HG02970 (cell line): ENCODE measurements around the gene COL8A1.

Source experiments
- ATAC-seq: cut with Tn5 transposase; IDR thresholded peaks from one replicate; pipeline ENCODE4 v1.9.1; 2021; ENCODE audit warnings: mild to moderate bottlenecking, moderate library complexity, moderate number of reproducible peaks; ENCODE audit not compliant: unreplicated experiment, low FRiP score

Gene COL8A1

DNA sequence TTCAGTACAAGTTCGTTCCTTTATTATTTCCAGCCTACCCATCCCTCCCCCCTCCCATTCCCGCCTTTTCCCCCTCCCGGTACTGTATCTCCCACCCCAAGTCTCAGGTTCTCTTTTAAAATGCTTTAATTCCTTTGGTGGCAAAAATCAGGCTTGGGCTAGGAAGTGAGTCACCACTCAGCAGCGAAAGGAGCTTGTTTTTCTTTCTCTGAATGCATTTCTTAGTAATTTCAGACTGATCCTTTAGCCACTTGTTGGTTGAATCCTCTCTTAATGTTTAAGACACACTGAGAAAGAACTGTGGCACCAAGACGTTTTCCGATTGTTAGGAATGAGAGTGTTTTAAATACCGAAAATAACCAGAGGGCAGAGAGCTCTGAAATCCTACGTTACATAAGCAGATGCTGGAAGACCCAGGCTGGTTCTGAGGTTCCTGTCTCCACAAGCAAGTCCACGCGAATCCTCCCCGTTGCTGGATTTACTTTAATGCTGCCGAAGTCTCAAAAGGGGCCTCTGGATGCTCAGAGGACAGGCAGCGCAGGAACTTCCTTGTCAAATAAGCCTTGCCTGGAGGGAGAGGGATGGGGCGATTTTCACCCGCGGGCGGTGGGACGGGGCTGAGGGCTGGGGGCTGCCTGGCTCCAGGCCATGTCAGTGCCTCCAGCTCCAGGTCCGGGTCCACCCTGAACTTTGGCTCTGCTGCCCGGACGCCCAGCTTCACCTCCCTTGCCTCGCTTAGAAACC, 854 bp upstream of the COL8A1 start:
- no peak for ATAC-seq

DNA sequence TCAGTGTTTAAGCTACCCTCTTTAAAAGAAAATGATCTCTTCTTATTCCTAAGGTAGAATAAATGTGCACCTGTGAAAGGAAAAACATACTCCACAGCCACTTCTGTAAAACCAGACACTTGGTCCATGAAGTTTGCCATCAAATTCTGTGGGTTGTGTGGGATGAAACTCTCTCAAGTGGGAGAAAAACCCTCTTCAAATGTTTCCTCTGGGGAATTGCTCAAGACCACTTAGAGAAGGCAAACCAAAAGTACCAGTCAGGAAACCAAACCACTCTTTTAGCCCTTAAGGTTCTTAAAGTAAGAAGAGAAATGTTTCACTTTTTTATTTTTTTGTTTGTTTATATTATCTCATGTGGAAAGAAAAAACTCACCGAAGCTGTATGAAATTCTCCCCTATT, 1.2 kb downstream of the COL8A1 start:
- no peak for ATAC-seq

DNA sequence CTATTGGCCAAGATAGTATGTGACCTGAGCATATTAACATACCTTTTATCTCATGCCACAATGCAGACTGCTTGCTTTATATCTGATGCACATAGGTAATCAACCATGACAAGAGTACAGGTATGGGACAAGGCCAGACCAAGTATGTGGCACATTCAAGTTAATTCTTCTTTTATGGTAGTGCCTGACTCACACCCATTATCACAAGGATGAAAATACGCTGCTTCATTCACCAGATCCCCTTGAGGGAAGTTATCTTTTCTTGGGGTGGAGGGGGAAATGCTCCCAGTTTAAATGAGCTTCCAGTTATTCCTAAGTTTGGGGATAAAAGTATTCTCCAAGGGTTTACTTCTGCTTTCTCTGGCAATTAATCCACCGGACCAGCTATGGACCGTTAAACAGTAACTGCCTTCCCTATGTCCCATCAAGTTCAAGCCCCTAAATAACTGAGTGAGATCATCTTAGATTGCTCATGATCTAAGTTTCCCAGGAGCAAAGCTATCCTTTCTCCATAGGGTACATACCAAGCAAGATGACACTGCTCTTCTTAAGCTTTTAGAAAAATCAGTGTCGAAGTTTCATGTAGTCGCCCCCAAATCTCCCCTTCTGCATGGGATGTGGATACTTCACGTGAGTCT, 1.9 kb downstream of the COL8A1 start:
- ATAC-seq, result no peak

DNA sequence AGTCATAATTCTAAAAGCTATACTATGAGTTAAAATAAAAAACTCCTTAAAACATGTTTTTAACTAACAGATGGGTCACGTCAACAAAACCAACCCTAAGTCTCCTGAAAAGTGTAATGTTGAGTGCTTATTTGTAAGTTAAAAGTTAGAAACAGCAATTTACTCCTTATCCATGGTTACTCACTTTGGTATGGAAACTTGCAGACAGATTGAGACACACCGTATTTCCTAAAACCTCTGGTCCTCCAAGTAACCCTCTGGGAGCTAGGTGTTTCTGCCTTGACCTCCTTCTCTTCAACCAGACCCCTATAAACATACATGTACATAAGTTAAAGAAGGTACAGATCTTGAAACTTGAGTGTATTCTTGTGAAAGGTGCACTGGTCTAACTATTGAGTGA, 3.1 kb downstream of the COL8A1 start:
- ATAC-seq, result no peak

DNA sequence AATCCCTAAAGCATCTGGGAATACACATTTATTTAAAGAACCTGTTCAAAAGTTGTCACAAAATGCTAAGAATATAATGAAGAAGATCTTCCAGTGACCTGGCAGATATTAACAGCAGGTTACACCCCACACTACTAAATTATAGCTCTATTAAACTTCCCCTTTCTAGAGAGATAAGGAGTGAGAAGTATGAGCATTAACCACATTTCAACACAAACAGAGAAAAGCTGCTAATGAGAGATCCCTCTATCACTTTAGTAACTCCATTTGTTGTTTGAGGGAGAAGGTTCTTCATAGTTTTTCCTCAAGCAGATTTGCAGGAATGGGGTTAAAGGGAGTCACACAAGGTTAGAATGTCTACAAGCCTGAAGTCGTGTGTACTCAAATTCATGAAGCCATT, 3.6 kb downstream of the COL8A1 start:
- ATAC-seq, result no peak

DNA sequence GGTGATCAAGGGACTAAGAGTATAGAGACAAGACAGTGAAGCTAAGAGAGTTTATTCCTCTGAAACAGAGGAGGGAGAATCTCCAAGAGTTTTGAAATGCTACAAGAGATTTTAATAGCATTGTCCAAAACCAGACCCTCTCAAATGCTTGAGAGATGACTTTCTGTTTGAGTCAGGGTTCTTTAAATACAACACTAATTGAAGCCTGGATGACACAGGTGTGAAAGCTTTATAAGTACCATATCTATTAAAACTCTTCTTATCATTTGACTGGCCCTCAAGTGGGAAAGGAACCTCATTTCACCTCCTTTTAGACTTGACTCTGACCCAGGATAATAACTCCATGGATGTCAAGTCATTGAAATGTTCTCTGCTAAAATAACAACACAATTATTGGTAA, 5.6 kb downstream of the COL8A1 start:
- no peak for ATAC-seq

DNA sequence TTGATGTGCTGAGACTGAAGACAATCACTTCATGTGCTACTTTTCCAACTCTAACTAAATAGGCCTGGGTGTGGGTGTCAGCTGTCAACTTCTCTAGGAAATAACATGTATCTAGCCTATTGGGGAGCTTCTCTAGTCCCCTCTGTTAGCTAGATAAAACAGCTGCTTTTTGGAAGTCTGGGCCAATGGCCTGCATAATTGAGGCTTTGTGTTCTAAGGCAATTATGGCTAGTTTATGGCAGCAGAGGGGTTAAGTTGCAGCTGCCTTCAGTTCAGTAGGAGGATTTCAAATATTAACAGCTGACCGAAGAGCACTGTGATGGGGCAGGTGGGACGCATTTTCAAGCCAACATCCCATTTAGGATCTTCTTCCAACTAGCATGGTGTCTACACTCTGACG, 6.4 kb downstream of the COL8A1 start:
- ATAC-seq, result no peak

DNA sequence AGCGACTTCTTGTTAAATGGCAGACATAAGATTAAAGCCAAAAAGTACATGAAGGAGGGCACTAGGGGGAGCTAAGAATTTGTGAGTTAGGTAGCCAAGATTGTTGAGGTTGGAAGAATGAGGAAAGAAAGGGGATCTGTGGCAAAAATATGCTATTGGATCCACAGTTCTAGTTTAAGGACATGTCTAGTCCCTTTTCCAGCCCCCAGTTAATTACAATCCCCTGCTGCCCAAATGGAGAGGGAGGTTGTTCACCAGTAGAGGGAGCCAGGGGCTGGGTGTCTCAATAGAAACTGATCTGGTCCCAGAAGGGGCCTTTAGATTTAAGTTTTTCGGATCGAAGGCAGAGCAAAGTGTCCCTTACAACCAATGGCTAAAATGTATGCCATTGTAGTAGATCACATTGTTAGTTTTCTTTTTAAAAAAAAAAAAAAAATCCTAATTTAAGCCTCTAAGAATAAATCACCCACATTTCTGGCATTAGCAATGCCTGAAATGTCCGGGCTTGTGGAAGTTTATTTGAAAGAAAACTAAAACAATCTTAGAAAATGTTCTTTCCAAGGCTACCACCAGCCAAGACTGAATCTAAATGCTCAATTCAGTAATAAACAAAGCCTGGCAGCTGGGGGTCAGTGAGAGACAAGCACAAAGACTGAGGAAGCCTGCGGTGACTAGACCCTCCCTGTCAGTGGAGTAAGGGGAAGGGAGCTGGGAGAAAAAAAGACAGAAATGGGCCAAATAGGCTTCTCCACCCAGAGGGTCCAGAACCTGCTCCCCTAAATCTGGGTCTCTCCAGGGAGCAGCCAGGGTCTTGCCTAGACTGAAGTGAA, 7.1 kb downstream of the COL8A1 start:
- no peak for ATAC-seq

DNA sequence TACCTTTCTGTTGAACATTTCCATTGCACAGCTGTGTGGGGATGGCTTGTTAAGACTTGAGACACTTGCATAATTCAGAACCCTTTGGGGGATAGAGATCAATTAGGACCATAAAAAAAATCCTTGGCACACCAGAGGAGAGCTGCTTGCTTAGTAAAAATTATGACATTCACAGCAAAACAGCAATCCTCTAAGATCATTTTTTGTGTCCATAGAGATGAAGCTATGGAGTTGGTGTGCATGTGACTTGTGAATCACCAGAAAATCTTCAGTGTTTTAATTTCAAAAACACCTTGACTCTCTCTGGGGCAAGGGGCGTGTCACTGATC, 7.7 kb downstream of the COL8A1 start:
- ATAC-seq, result no peak

DNA sequence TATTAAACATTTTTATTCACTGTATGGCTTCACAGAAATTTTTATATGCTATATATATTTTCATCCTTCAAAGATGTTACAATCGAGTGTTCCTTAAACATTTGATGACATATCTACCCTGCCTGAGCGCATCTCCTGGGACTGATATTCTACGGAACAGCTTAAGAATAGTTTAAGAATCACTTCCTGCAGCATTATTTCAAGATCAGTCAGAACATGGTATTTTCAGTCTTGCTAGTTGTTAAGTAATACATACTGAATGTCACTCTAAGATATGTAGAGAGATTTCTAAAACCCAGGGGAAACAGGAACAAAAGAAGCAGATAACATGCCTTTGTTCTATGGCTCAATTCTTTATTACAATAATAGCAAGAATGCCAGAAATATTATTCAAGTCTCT, 8.7 kb downstream of the COL8A1 start:
- ATAC-seq, result no peak

DNA sequence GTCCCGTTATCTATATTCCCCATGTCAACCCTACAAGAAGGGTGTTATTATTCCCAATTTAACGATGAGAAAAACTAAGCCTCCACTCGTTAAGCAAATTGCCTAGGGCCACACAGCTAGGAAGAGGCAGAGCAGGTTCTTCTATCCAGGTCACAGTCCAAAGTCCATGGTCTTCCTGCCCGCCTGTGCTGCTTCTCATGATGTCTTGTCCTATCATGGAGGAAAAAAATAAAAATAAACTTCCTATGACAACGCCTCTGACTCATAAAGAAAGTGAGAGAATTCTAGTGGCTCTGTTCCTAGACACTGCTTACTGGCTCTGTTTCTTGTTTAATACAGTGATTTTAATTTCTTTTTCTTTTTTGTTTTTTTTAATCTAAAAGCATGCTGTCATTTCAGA, 9.7 kb downstream of the COL8A1 start:
- ATAC-seq, result no peak

DNA sequence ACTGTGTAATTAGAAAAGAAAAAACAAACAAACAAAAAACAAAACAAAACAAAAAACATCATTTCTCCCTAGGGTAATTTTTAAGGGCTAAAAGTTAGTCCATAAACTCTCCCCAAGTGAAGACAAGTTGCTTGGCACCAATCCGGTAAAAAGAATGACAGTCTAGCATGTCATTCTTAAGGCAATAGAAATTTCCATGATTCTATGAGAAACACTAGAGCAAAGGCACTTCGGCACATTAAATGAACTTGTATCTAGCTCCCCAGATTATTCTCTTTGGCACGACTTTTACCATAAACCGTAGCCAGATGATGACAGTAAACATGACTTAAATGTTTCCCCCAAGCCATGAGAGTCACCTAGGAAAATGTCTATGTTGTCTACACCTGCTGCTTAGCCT, 10.1 kb downstream of the COL8A1 start:
- no peak for ATAC-seq

DNA sequence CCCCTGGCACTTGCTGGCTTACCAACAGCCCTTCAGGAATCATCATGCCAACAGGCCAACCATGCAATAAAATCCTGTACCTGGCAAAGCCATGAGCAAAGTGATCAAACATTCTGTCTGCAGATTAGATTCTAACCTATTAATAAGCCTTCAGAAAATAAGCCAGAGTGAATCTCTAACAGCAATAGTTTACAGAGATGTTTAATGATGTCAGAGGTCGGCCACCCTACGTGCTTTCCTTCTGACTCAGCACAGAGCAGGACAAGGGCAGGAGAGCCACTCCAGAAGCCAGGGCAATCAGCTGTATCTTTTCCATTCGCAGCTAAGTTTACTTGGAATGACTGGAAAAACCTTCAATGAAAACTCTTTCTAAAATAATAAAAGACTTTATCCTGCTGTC, 13.1 kb downstream of the COL8A1 start:
- no peak for ATAC-seq

DNA sequence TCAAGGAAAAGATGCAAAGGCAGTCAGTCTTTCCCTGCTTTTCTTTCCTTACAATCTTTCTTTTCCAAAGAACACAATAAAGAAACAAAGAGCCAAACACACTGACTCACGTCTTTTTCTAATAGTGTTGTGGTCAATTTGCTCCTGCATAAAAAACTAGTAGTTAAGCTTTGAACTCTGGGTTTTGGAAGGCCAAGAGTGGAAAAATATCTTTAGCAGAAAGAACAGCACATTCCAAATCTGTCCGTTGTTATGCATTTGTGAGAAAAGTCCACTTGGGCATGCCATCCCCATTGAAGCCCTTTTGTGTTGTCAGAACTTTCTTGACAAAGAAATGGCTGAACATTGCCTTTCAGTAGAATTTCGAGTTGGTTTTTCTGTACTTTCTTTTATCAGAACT, 18.2 kb downstream of the COL8A1 start:
- ATAC-seq, result no peak

DNA sequence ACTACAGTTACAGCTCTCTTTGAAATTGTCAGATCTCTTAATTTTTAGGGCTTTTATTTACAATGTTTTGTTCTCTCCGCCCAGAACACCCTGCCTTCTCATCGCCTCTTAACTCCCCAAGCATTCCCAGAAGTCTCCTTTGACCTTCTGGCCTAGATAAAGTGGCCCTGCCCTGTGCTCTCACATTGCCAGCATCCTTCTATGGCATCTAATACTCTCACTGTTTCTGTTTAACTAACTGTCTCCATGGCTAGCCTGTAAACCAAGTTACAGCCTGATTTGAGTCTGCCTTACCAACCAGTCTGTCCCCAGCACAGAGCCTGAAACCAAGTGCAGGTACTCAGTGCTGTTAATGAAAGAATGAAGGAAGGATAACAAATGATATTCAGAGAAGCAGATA, 19.9 kb downstream of the COL8A1 start:
- no peak for ATAC-seq

DNA sequence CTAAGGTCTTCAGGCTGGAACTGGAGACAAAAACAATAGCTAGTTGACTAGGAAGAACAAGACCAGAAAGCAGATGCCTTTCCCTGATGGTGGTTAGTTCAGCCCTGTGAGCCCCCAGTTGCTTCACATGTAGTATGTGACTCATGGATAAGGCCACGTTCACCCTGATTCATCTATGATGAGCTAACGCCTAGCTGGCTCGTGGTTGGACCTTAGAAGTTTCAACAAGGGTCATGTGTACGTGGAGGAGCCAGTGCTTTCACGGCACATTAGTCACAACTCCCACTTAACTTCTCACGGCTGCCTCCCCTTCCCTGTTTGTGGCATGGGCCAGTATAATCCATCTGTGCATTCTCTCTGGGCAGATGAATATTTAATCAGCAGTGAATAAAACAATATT, 20.6 kb downstream of the COL8A1 start:
- ATAC-seq, result no peak

DNA sequence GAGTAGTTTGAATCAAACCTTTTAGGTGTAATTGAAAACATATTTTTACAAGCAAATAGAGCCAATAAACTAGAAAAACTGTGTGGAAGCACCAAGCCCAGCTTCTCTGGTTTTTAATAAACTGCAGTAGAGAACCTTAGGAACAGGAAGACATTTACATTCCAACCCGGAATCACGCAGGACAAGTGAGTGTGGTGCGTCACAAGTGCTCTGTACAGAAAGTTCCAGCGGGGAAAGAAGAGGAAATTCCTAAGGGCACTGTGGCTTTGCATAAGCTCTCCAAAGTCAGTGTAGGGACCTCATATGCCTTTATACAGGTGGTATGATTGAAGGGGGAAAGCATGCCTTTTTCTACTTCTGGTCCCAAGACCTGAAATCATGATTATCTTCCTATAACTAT, 21.6 kb downstream of the COL8A1 start:
- no peak for ATAC-seq

DNA sequence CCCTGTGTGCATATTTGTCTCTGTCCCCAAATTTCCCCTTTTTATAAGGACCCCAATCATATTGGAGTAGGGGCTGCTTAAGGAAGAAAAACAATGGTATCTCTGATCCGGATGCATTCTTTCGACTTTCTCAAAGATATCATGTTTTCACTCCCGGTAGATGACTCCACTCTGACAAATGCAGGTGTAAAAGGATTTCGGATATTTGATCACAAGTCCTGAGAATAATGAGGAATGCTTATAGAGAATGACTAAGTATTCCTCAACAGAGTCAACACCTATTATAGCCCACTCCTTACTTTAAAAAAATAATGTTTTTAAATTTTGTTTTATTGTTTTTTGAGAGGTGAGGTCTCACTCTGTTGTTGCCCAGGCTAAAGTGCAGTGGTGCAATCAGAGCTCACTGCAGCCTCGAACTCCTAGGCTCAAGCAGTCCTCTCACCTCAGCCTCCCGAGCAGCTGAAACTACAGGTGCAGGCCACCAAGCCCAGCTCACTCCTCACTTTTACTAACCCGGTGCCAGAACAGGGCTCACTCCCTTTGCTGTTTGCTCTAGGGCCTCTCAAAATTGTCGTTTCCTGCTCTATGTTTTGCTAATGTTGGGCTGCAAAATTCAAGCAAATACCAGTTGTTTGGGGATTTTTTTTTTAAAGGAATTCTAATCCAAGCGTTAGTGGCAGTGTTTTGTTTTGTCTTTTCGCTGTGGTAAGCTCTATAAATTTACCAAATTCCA, 24.6 kb downstream of the COL8A1 start:
- ATAC-seq, result no peak

DNA sequence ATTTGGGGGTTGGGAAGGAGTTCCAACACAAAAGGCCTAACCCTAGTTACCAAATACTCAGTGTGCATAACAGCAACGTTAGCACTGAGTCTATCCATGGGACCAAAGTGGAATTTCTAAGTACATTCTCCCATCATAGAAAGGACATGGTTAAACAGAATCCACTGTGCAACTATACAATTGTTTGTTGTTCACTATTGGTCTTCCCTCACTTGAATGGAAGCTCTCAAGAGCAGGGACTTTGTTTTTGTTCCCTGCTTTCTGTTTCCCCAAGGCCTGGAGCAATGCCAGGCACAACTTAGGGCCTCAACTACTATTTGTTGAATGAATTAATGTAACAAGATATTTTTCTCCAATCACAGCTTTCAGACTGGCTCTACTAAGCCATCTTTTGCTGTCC, 25.6 kb downstream of the COL8A1 start:
- ATAC-seq, result no peak

DNA sequence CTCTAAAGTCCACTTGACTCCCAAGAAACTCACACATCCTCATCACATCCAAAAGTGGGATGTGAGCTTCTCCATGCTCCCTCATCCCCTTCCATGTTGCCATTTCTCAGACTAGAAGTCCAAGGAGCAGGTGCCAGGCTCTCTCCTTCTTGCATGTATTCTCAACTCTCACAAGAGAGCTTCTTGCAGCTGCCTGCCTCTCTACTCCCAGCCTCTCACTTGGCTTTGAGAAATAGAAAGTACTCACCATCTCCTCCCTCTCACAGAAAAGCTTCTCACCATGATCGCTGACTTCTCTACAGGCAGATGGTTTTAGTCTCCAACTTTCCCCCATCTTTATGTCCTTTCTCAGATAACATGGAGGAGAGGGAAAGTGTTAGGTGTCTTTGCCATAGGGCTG, 26.6 kb downstream of the COL8A1 start:
- no peak for ATAC-seq

DNA sequence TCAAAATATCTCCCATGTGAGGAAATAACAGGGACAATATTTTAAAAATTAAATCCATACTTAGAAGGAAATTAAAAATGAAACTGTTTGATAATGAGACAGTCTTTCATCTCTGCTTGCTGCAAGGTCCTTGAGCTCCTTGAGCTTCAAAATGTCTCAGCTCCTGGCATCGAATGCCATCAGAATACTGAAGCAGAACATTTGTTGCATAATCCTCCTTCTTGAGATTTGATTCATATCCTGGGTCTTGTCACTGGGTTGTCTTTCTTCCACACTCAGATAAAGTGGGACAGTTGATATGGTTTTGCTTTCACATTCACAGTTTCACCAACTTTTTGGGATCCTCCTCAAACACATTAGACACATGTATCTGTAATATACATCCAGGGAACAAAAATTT, 27.8 kb downstream of the COL8A1 start:
- no peak for ATAC-seq
